Measurements from ENCODE around the gene GBA3. TPM values are rescaled to one million over a fixed set of nuclear protein-coding genes. Genes with fewer than 3 reads are reported as not detected.

Gene GBA3
- not detected for total RNA-seq

GRCh38 chr4:22692736-22693135, at the start of gene GBA3:
Gene GBA3 (plus strand): TSS chr4:22692937.
- no peaks in the 10 kb centered on the region for H3K36me3 Mint-ChIP-seq (ENCODE audit: insufficient read depth)
- no peaks in the 10 kb centered on the region for H3K4me1 Mint-ChIP-seq (ENCODE audit: low read depth)
- H3K9me3 Mint-ChIP-seq = no peaks in the 10 kb centered on the region
- no peak for DNase-seq
- no peak for ATAC-seq
- H3K4me3 Mint-ChIP-seq = no peak within 1 kb of the TSS
- no peaks in the 10 kb centered on the region for H3K27me3 Mint-ChIP-seq (ENCODE audit: low read depth)

- Mint-ChIP-seq H3K9me3 (no peaks in the 10 kb centered on the region), H3K27me3 (ENCODE audit: low read depth) (no peaks in the 10 kb centered on the region), H3K4me1 (ENCODE audit: low read depth) (no peaks in the 10 kb centered on the region), H3K4me3 (no peak overlapping the region), H3K36me3 (ENCODE audit: insufficient read depth) (no peaks in the 10 kb centered on the region)
- DNase-seq = no peak
- ATAC-seq = no peak
These were observed 48.8 kb upstream of the GBA3 start for GRCh38 chr4:22643952-22644351.

GRCh38 chr4:22645481-22646182, 47.1 kb upstream of the GBA3 start:
- ATAC-seq (no peak), DNase-seq (no peak)
- no peaks in the 10 kb centered on the region for H3K4me1 Mint-ChIP-seq (ENCODE audit: low read depth)
- H3K4me3 Mint-ChIP-seq = no peak overlapping the region
- no peaks in the 10 kb centered on the region for H3K27me3 Mint-ChIP-seq (ENCODE audit: low read depth)
- no peaks in the 10 kb centered on the region for H3K9me3 Mint-ChIP-seq
- no peaks in the 10 kb centered on the region for H3K36me3 Mint-ChIP-seq (ENCODE audit: insufficient read depth)

GRCh38 chr4:22648996-22649395, 43.7 kb upstream of the GBA3 start:
- Mint-ChIP-seq H3K4me3 (no peak overlapping the region), H3K9me3 (no peaks in the 10 kb centered on the region), H3K4me1 (ENCODE audit: low read depth) (no peaks in the 10 kb centered on the region), H3K27me3 (ENCODE audit: low read depth) (no peaks in the 10 kb centered on the region), H3K36me3 (ENCODE audit: insufficient read depth) (no peaks in the 10 kb centered on the region)
- DNase-seq (no peak), ATAC-seq (no peak)

GRCh38 chr4:22650771-22651170, 42.0 kb upstream of the GBA3 start:
- DNase-seq (no peak), ATAC-seq (no peak)

GRCh38 chr4:22653752-22654151, 39.0 kb upstream of the GBA3 start:
- ATAC-seq (no peak), DNase-seq (no peak)
- H3K36me3 Mint-ChIP-seq (ENCODE audit: insufficient read depth) = no peaks in the 10 kb centered on the region
- no peaks in the 10 kb centered on the region for H3K4me1 Mint-ChIP-seq (ENCODE audit: low read depth)
- no peaks in the 10 kb centered on the region for H3K27me3 Mint-ChIP-seq (ENCODE audit: low read depth)
- H3K9me3 Mint-ChIP-seq = peaks cover 3% of the 10 kb centered on the region
- H3K4me3 Mint-ChIP-seq = no peak overlapping the region

More at GRCh38 chr4:22650771-22651170, 42.0 kb upstream of the GBA3 start:
- H3K4me3 Mint-ChIP-seq = no peak overlapping the region
- no peaks in the 10 kb centered on the region for H3K4me1 Mint-ChIP-seq (ENCODE audit: low read depth)
- no peaks in the 10 kb centered on the region for H3K36me3 Mint-ChIP-seq (ENCODE audit: insufficient read depth)
- no peaks in the 10 kb centered on the region for H3K27me3 Mint-ChIP-seq (ENCODE audit: low read depth)
- peaks cover 3% of the 10 kb centered on the region for H3K9me3 Mint-ChIP-seq

GRCh38 chr4:22661443-22661842, 31.3 kb upstream of the GBA3 start:
- no peak for DNase-seq
- Mint-ChIP-seq H3K4me3 (no peak overlapping the region), H3K27me3 (ENCODE audit: low read depth) (no peaks in the 10 kb centered on the region), H3K9me3 (peaks cover 4% of the 10 kb centered on the region), H3K4me1 (ENCODE audit: low read depth) (no peaks in the 10 kb centered on the region), H3K36me3 (ENCODE audit: insufficient read depth) (no peaks in the 10 kb centered on the region)
- ATAC-seq = no peak

GRCh38 chr4:22667332-22667940, 25.3 kb upstream of the GBA3 start:
- DNase-seq (no peak), ATAC-seq (no peak)
- Mint-ChIP-seq H3K4me1 (ENCODE audit: low read depth) (peaks cover 7% of the 10 kb centered on the region), H3K27me3 (ENCODE audit: low read depth) (no peaks in the 10 kb centered on the region), H3K36me3 (ENCODE audit: insufficient read depth) (no peaks in the 10 kb centered on the region), H3K9me3 (no peaks in the 10 kb centered on the region), H3K4me3 (no peak overlapping the region)

- H3K4me1 Mint-ChIP-seq (ENCODE audit: low read depth) = peaks cover 15% of the 10 kb centered on the region
These were observed 24.4 kb upstream of the GBA3 start for GRCh38 chr4:22668301-22668700.

GRCh38 chr4:22668702-22669101, 24.0 kb upstream of the GBA3 start:
- Mint-ChIP-seq H3K9me3 (no peaks in the 10 kb centered on the region), H3K36me3 (ENCODE audit: insufficient read depth) (no peaks in the 10 kb centered on the region), H3K4me1 (ENCODE audit: low read depth) (peaks cover 17% of the 10 kb centered on the region), H3K27me3 (ENCODE audit: low read depth) (no peaks in the 10 kb centered on the region), H3K4me3 (no peak overlapping the region)
- no peak for DNase-seq
- ATAC-seq = no peak

More at GRCh38 chr4:22668301-22668700, 24.4 kb upstream of the GBA3 start:
- Mint-ChIP-seq H3K4me3 (no peak overlapping the region), H3K9me3 (no peaks in the 10 kb centered on the region), H3K27me3 (ENCODE audit: low read depth) (no peaks in the 10 kb centered on the region), H3K36me3 (ENCODE audit: insufficient read depth) (no peaks in the 10 kb centered on the region)
- ATAC-seq (no peak), DNase-seq (no peak)

- DNase-seq = no peak
- peak; percentile 63 to 66 for ATAC-seq
- Mint-ChIP-seq H3K27me3 (ENCODE audit: low read depth) (no peaks in the 10 kb centered on the region), H3K9me3 (no peaks in the 10 kb centered on the region), H3K4me3 (no peak overlapping the region), H3K4me1 (ENCODE audit: low read depth) (peaks cover 22% of the 10 kb centered on the region), H3K36me3 (ENCODE audit: insufficient read depth) (no peaks in the 10 kb centered on the region)
These were observed 21.8 kb upstream of the GBA3 start for GRCh38 chr4:22670956-22671355.

- Mint-ChIP-seq H3K9me3 (peaks cover 3% of the 10 kb centered on the region), H3K27me3 (ENCODE audit: low read depth) (no peaks in the 10 kb centered on the region), H3K4me3 (no peak overlapping the region), H3K4me1 (ENCODE audit: low read depth) (peaks cover 29% of the 10 kb centered on the region), H3K36me3 (ENCODE audit: insufficient read depth) (no peaks in the 10 kb centered on the region)
- ATAC-seq (no peak), DNase-seq (no peak)
These were observed 20.2 kb upstream of the GBA3 start for GRCh38 chr4:22672519-22672918.

- no peak for ATAC-seq
- Mint-ChIP-seq H3K9me3 (peaks cover 3% of the 10 kb centered on the region), H3K27me3 (ENCODE audit: low read depth) (no peaks in the 10 kb centered on the region), H3K4me1 (ENCODE audit: low read depth) (peaks cover 29% of the 10 kb centered on the region), H3K4me3 (no peak overlapping the region), H3K36me3 (ENCODE audit: insufficient read depth) (no peaks in the 10 kb centered on the region)
- DNase-seq = no peak
These were observed 19.8 kb upstream of the GBA3 start for GRCh38 chr4:22672944-22673343.

- H3K4me3 Mint-ChIP-seq = no peak overlapping the region
- H3K36me3 Mint-ChIP-seq (ENCODE audit: insufficient read depth) = no peaks in the 10 kb centered on the region
- H3K27me3 Mint-ChIP-seq (ENCODE audit: low read depth) = no peaks in the 10 kb centered on the region
- peaks cover 25% of the 10 kb centered on the region for H3K4me1 Mint-ChIP-seq (ENCODE audit: low read depth)
- H3K9me3 Mint-ChIP-seq = peaks cover 3% of the 10 kb centered on the region
- DNase-seq (no peak), ATAC-seq (no peak)
These were observed 18.0 kb upstream of the GBA3 start for GRCh38 chr4:22674700-22675099.

GRCh38 chr4:22676063-22676462, 16.7 kb upstream of the GBA3 start:
- H3K4me1 Mint-ChIP-seq (ENCODE audit: low read depth) = peaks cover 25% of the 10 kb centered on the region
- no peak for ATAC-seq
- DNase-seq = no peak
- no peak overlapping the region for H3K4me3 Mint-ChIP-seq
- H3K9me3 Mint-ChIP-seq = peaks cover 3% of the 10 kb centered on the region
- H3K27me3 Mint-ChIP-seq (ENCODE audit: low read depth) = no peaks in the 10 kb centered on the region
- no peaks in the 10 kb centered on the region for H3K36me3 Mint-ChIP-seq (ENCODE audit: insufficient read depth)
